NCI-H2107 treated with DMSO at 0.1 percent for 48 hours (cell line): ENCODE data around the gene NRDC.
A peak's percentile ranks its signal among the peaks of the same experiment; 100 is the strongest.

Source experiments
- DNase-seq: peaks from one replicate; lab custom pipeline; 2025; ENCODE audit not compliant: unreplicated experiment; lab: John Stamatoyannopoulos, UW

The NRDC gene, protein sequence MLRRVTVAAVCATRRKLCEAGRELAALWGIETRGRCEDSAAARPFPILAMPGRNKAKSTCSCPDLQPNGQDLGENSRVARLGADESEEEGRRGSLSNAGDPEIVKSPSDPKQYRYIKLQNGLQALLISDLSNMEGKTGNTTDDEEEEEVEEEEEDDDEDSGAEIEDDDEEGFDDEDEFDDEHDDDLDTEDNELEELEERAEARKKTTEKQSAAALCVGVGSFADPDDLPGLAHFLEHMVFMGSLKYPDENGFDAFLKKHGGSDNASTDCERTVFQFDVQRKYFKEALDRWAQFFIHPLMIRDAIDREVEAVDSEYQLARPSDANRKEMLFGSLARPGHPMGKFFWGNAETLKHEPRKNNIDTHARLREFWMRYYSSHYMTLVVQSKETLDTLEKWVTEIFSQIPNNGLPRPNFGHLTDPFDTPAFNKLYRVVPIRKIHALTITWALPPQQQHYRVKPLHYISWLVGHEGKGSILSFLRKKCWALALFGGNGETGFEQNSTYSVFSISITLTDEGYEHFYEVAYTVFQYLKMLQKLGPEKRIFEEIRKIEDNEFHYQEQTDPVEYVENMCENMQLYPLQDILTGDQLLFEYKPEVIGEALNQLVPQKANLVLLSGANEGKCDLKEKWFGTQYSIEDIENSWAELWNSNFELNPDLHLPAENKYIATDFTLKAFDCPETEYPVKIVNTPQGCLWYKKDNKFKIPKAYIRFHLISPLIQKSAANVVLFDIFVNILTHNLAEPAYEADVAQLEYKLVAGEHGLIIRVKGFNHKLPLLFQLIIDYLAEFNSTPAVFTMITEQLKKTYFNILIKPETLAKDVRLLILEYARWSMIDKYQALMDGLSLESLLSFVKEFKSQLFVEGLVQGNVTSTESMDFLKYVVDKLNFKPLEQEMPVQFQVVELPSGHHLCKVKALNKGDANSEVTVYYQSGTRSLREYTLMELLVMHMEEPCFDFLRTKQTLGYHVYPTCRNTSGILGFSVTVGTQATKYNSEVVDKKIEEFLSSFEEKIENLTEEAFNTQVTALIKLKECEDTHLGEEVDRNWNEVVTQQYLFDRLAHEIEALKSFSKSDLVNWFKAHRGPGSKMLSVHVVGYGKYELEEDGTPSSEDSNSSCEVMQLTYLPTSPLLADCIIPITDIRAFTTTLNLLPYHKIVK

DNA sequence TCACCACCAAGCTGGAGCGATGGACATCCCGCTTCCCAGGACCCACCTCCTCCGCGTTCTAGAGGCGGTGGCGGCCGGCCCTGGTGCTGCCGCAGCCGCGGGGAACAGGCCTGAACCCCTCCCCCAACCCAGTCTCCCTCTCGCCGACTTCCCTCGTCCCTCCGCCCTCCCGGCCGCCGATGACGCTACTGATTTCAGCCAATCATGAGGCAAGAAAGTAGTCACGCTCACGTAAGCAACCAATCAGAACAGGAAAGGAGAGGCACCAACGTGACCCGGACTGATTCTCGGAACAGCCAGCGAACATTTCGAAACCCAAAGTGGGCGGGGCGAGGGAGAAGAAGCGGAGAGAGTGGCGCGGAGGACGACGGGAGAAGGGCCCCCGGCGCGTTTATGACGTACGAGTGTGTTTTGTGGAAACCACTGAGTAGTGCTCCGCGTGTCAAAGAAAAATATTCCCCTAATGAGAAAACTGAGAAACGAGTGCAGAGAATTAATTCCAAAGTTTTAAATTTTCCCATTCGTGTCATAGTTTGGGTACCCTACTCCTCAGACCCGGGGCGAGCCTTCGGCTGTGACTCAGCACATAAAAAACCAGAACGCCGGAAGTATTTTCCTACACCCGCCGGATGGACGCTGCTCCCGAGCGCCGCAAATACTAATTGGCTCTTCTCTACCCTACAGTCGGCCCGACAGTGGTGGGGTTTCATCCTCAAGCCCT lies at the start of gene NRDC:
Gene NRDC, minus strand, starts transcription at position 112 of the 721 bp plus-strand sequence. CDS start 112 bp downstream, outside the sequence.
- DNase-seq, result peak; percentile 100

DNA sequence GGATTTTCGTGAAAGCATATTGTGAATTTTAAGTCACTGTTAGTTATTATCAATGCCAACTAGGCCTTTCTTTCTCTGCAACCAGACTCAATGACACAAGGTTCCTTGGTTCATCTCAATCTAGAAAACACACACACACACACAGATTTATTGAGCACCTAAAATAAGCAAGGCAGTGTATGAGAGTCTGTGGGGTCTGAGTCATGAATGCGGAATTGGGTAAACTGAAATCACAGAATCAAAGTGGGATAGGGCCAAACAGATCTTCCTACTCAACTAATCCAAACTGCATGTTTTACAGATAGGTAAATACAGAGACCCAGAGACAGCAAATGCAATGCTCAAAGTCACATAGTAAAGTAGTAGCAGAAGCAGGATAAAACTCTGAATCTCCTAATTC lies 48.5 kb upstream of the NRDC start:
- no peak for DNase-seq

DNA sequence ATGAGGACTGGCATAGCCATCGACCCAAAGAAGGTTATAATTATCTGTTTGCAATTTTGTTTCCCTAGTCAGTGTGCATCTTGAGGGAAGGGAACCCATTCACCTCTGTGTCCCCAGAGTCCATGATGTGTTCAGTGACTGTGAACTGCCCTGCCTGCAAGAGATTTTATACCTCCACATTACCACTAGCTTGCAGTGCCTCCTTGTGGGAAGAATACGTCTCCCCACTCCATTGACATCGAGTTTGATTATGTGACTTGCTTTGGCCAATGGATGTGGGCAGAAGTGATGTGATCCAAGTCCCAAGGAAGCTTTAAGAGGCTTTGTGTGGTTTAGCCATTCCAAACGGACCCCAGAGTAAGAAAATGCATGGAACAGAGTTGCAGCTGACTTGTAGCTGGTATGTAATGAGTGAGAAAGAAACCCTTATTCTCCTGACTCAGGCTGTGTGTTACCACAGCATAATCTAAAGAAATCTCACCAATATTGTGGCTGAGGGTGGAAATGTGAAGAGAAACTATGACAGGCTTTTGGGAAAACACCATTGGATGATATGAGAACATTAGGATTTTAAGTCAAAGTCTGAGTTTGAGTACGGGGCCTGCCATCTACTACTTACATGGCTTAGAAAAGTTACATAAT lies 47.8 kb upstream of the NRDC start:
- DNase-seq, result no peak

DNA sequence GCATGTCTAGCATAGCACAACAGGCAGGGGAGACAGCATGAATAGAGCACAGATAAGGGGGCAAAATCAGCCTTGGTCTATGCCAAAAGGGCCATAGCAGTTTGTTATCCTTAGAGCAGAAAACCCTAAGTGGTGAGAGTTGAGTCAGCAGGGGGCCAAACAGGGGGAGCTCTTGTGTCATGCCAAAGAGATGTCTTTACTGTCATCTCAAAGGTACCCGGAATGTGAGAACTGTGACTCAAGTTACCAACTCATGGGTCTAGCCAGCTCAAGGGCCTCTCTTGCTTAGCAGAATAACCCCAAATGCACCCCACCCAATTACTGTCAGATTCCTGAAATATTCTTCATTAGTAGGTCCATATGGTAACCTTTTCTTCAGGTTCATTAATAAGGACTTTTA lies 45.9 kb upstream of the NRDC start:
- DNase-seq, result no peak

DNA sequence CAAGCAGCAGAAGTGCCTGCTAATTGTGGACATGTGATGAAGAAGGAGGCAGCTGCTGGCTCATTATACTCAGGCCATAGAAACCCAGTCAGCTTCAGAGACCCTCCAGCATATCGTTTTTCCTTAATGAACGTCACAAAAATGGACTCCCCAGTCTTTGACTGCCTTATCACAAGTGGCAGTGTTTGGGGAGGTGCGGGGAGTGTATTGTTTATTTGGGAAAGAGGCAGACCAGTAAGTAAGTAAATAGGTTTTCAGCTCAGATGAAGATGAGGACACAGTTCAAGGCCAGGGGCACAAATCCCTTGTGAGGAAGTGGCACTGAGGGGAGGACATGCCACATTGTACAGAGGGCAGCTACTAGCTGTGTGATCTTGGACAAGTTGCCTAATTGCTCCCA lies 43.5 kb upstream of the NRDC start:
- DNase-seq, result peak; percentile 24

DNA sequence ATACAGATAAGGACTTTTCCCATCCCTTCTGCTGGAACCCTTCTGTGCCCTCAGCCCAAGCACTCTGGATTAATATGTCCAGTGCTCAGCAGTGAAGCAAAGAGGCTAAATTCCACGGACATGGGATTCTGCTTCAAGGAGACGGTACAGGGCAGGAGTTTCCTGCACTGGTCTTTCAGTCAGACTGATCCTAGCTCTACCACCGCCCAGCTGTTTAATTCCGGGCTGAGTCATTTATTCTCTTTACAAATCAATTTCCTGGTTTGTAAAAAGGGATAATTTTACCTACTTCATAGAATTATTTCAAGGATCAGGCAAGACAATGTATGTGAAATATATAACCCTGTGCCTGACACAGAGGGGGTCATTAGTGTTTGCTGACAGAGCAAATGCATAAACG lies 41.6 kb upstream of the NRDC start:
- no peak for DNase-seq

DNA sequence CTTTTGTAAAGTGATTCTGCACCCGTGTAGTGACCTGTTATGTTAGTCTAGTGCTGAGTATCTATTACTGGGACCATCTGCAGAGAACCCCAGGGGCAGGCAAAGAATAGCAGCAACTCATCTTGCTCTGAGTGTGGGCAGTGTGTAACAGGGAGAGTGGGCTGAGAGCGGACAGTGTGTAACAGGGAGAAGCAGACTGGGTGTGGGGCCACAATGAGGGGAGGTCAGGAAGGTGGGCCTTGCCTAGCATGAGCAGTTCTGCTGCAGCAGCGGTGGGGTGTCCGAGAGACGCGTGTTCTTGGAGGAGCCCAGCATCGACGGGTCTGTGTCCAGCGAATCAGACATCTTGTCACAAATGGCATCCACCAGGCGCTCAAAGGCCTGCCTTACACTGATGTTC lies 41.2 kb upstream of the NRDC start:
- no peak for DNase-seq

DNA sequence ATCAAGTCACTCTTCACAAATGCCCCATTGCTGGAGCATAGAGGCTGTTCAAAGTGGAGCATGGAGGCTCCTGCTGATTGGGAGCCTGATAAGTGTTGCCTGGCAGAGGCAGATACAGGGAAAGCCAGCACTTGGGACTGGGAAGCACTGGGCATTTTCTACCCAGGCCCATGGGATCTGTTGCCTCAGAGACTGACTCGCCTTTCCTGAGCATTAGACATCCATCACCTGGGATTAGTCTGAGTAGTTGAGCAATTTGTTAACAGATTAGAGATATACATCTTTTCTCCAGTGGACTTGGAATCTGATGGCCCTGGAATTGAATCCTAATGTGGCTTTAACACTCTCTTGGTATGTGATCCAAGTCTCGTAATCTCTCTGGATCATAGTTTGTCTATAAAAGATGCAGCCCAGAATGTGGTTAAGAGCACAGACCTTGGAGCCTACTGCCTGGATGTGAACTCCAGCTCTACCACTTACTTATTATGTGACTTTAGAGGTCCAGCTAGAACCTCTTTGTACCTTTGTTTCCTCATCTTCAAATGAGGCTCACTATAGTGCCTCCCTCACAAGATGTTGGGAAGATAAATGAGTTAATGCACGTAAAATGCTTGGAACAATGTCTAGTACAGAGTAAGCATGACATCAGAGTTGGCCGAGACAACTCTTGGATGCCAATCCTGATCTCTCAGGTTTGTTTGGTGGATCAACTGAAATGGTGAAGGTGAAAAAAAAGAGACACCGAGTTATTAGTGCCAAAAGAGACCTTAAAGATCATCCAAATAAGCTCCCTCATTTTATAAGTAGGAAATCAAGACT lies 38.3 kb upstream of the NRDC start:
- no peak for DNase-seq

DNA sequence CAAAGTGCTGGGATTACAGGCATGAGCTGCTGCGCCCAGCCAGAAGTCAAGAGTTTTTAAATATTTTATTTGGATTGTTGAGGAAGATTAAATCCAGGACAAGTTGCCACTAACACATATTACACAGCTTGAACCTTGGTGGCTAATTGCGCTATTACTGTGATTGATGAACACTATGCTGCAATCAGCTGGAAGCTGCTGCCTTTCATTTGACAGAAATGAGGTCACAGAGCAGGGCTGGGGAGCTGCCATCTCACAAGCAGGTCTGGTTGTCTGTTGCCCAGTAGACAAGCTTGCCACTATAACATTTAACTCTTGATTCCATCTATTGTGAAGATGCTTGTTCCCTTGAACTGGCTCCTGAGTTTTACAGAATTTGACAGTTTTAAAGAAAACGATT lies 37.4 kb upstream of the NRDC start:
- no peak for DNase-seq

DNA sequence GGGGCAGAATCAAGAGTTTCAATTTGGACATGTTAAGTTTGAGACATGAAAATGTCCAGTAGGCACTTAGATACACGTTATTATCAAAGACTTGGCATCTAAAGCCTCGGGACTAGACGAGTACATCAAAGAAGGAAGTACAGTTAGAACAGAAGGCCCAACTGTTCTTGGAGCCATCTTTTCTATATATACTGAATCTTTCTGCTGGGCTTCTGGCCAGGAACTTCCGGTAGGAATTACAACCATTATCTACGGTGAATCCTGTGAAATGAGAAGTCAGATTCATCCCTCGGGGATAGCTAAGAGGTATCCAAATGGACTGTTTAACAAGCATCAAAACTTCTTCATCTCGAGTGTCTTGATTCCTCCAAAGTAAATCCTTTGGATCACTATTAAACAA lies 34.4 kb upstream of the NRDC start:
- no peak for DNase-seq

DNA sequence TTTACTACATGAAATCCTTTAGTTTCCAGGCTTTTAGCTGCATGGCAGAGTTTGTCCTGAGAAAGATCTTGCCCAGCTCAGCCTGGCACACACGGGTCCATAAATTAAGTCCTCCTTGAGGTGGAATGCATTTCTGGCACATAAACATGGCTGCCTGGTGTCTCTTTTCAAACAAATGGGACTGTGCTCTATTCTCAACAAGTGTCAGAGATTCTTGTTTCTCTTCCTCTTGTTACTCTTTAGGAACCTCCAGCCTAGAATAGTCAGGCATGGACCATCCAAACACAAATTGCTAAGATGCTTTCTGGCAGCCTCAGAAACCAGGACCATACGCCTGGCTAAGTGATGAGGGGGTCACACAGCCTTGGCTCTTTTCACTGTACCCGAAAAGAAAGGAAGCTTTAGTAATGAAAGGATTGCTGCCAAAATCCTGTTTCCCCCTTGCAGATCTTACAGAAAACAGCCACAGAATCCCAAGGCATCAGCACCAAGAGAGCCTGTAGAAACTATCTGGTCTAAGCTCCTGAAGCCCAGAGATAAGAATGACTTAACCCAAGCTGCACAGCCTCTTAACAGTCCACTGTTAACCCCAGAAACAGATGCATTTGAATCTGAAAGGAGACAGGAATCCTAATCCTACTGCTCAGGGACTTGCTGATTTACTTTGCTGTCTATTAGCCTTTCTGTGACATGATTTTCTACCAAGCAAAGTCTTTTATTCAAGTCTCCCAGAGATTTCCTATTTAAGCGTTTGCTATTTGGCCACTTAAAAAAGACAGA lies 31.9 kb upstream of the NRDC start:
- no peak for DNase-seq

DNA sequence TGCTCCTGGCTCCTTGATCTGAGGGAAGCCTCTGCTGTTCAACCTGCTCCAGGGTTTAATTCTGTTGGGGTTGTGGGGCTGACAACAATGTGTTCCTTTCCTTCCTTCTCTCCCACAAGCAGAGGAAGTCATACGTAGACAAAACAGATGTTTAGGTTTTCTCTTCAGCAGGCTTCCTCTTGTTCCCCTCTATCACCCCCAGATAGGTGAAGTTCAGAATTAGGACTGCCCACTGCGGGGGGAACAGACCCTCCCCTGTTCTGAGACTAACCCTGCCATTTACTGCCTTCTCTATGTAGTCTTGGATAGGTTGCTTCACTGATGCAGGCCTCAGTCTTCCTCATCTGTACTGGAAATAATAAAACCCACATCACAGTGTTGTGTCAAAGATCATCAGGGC lies 30.0 kb upstream of the NRDC start:
- no peak for DNase-seq

DNA sequence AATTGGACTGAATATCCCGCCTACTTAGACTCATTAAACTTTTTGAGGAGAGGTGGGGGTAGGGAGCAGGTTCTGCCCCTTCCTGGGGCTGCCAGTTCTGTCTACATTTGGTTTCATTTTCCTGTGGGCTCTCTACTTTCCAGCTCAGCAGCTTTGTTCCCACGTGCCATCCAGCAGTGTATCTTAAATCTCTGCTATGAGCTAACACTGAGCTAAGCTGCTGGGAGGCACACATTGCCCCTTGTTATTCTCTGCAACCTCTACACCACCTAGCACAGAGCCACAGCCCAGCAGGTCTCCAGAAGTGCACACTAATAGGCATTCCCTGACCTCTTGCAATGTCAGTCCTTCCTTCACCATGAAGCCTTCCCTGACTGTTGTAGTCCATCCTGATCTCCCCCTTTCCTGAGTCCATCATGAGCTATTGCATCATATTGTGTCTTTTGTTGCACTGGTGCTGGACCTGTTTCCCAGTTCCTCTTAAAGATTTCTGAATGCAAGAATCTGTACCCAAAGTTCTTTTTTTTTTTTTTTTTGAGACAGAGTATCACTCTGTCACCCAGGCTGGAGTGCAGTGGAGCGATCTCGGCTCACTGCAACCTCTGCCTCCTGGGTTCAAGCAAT lies 28.7 kb upstream of the NRDC start:
- DNase-seq, result no peak

DNA sequence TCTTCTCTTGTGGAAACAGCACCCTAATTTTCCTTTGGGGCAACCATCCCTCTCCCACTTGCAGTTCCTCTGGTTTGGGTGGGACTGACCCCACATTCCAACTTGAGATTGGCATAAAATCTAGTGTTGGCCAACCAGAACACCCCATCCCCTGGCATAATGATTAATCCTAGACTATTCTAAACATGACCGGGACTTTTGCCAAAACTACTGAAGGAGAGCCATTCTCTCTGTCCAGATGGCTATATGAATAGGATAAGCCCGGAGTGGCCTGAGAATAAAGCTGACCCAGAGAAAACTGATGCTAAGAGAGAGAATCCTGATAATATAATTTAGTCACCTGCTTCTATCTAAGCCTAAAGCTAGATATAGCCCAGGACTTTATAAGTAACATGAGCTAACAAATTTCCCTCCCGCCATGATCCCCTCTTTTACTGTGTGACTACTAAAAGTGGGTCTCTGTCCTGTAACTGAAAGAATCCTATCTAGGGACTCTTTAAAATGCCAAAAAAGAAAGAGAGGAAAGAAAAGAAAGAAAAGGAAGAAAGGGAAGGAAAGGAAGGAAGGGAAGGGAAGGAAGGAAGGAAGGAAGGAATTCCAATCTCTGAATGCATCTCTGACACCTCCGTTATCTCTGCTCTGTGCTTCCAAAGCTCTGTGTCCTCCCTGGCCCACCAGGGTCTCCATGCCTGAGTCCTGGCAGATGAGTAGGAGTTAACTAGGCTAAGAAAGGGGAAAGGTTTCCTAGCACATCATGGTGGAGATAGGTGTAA lies 28.0 kb upstream of the NRDC start:
- DNase-seq, result no peak

DNA sequence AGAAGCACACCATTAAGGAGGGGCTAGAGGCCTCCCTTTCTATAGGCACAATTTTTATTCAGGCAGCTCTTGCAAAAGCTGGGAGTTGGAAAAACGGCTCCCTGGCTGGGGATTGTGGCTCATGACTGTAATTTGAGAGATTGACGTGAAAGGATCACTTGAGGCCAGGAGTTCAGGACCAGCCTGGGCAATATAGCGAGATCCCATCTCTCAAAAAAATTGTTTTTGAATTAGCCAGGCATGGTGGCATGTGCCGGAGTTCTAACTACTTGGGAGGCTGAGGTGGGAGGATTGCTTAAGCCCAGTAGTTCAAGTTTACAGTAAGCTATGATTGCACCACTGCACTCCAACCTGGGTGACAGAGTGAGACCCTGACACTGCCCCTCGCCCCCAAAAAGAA lies 23.9 kb upstream of the NRDC start:
- DNase-seq, result no peak

DNA sequence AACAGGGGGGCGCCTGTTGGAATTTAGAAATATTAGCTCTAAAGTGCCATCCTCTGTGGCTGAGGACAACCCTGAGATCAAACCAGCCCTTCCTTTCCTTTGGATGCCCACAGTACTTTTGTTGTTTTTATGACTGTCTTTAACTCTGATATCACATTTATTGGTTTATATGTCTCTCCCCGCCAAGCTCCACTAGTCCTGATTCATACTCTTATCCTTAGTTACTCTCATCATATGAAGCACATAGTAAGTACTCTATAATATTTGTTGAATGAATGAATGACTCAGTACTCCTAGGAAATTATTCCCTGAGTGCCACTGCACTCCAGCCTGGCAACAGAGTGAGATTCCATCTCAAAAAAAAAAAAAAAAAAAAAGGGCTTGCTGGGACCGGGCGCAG lies 22.6 kb upstream of the NRDC start:
- DNase-seq, result no peak

DNA sequence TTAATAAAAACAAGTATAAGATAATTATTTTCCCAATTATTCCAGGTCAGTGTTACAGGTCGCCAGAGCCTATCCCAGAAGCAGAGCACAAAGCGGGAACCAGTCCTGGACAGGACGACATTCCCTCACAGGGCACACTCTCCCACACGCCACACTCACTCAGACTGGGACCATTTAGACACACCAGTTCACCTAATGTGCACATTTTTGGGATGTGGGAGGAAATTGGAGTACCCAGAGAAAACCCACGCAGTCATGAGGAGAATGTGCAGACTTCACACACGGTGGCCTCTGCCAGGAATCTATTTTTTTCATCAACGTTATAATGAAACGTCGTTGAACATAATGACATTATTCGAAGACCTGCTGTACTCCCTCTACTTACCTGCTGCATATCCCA lies 20.5 kb upstream of the NRDC start:
- DNase-seq, result no peak
